HCT116 (cell line): Measurements from ENCODE around the gene PFKFB3.

ENCODE experiments used
- EZH2 ChIP-seq: fragments of 200-600 bp; sonication (generic); IDR thresholded peaks from 2 replicates; pipeline ENCODE4 v1.6.1; 2017; ENCODE audit warnings: antibody characterized with exemption, mixed run types
- POLR2A ChIP-seq: IDR thresholded peaks from 2 replicates; pipeline ENCODE4 v1.7.0; 2011; ENCODE audit warnings: borderline replicate concordance; ENCODE audit not compliant: insufficient read depth, insufficient read length; ENCODE audit errors: extremely low read depth
- RAD21 ChIP-seq: IDR thresholded peaks from 2 replicates; pipeline ENCODE4 v1.6.1; 2012; ENCODE audit warnings: low read depth, mild to moderate bottlenecking
- SP1 ChIP-seq: IDR thresholded peaks from 2 replicates; pipeline ENCODE4 v1.6.1; 2012; ENCODE audit warnings: low read depth
- ZNF274 ChIP-seq: fragments of 200-500 bp; sonication (Bioruptor generic); IDR thresholded peaks from 2 replicates; pipeline ENCODE4 v1.6.1; 2014; ENCODE audit warnings: mild to moderate bottlenecking, low read depth, low read length, inconsistent platforms
- TF ChIP-seq, protein P1 (sequence below), 3 experiments: fragments of 200-600 bp in 1 of 3; sonication (generic) in 1 of 3; IDR thresholded peaks in 2 of 3; conservative IDR thresholded peaks in 1 of 3; 2 replicates each; pipeline ENCODE4 v1.5.1; 2012 to 2017; ENCODE audit warnings: low read depth in 2 of 3, low read length in 2 of 3, antibody characterized with exemption in 1 of 3, borderline replicate concordance in 1 of 3, control low read depth in 1 of 3, mild to moderate bottlenecking in 1 of 3, mixed read lengths in 1 of 3, mixed run types in 1 of 3, moderate library complexity in 1 of 3; ENCODE audit not compliant: insufficient read depth in 1 of 3
- TF ChIP-seq, protein P2 (sequence below): IDR thresholded peaks from 2 replicates; pipeline ENCODE4 v1.6.1; 2012; ENCODE audit warnings: low read depth

DNA sequence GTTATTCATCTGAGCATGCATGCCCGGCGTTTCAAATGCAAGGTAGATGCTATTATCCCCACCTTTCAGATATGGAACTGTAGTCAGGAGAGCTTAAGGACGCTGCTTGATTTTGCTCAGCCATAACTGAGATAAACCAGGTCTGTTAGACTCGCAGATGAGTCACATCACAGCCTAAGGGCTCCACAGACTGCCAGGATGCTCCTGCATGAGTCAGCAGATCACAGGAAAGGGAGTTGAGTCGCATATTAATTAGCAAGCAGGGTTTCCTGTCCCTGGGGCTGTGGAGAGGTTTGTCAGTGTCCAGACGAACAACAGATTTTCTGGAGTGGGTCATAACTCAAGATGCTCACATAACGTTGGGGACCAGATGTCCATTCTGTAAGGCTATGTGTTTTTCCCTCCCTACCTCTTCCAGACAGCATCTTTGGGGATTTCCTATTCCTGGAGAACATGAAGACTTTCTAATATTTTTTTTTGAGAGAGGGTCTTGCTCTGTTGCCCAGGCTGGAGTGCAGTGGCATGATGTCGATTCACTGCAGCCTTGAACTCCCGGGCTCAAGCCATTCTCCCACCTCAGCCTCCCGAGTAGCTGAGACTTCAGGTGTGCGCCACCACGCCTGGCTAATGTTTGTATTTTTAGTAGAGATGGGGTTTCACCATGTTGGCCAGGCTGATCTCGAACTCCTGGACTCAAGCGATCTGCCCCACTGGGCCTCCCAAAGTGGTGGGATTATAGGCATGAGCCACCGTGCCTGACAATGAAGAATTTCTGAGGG, 36.7 kb downstream of the PFKFB3 start:
- TF ChIP-seq RAD21: peak; percentile 36; the same call in 1 of the 2 replicates
- no peak for TF ChIP-seq POLR2A
- TF ChIP-seq, protein P1, sequence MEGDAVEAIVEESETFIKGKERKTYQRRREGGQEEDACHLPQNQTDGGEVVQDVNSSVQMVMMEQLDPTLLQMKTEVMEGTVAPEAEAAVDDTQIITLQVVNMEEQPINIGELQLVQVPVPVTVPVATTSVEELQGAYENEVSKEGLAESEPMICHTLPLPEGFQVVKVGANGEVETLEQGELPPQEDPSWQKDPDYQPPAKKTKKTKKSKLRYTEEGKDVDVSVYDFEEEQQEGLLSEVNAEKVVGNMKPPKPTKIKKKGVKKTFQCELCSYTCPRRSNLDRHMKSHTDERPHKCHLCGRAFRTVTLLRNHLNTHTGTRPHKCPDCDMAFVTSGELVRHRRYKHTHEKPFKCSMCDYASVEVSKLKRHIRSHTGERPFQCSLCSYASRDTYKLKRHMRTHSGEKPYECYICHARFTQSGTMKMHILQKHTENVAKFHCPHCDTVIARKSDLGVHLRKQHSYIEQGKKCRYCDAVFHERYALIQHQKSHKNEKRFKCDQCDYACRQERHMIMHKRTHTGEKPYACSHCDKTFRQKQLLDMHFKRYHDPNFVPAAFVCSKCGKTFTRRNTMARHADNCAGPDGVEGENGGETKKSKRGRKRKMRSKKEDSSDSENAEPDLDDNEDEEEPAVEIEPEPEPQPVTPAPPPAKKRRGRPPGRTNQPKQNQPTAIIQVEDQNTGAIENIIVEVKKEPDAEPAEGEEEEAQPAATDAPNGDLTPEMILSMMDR (IDR thresholded peaks at IDR 0.05 in 2 of 3, conservative IDR thresholded peaks at IDR 0.05 in 1 of 3; ENCODE audit: borderline replicate concordance in 1 of 3, insufficient read depth in 1 of 3, low read depth in 2 of 3, low read length in 2 of 3): no peak
- TF ChIP-seq, protein P2, sequence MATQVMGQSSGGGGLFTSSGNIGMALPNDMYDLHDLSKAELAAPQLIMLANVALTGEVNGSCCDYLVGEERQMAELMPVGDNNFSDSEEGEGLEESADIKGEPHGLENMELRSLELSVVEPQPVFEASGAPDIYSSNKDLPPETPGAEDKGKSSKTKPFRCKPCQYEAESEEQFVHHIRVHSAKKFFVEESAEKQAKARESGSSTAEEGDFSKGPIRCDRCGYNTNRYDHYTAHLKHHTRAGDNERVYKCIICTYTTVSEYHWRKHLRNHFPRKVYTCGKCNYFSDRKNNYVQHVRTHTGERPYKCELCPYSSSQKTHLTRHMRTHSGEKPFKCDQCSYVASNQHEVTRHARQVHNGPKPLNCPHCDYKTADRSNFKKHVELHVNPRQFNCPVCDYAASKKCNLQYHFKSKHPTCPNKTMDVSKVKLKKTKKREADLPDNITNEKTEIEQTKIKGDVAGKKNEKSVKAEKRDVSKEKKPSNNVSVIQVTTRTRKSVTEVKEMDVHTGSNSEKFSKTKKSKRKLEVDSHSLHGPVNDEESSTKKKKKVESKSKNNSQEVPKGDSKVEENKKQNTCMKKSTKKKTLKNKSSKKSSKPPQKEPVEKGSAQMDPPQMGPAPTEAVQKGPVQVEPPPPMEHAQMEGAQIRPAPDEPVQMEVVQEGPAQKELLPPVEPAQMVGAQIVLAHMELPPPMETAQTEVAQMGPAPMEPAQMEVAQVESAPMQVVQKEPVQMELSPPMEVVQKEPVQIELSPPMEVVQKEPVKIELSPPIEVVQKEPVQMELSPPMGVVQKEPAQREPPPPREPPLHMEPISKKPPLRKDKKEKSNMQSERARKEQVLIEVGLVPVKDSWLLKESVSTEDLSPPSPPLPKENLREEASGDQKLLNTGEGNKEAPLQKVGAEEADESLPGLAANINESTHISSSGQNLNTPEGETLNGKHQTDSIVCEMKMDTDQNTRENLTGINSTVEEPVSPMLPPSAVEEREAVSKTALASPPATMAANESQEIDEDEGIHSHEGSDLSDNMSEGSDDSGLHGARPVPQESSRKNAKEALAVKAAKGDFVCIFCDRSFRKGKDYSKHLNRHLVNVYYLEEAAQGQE: no peak
- peak; percentile 88 for TF ChIP-seq SP1
- no peak for TF ChIP-seq ZNF274
- no peak for TF ChIP-seq EZH2
